Endothelial cell (in vitro differentiated cells): Measurements from ENCODE around the gene TRIM47. TPM values are rescaled to one million over a fixed set of nuclear protein-coding genes. Genes with fewer than 3 reads are reported as not detected.
"Not testable (repeated sequence)": the region's sequence is repeated elsewhere in the genome, so short reads cannot be mapped to it uniquely, and the experiment has no call there.

Experiments used
- DNase-seq: peaks from one replicate; pipeline ENCODE4 v3.0.0; 2021; ENCODE audit warnings: low spot score
- H3K27ac Mint-ChIP-seq: one replicate; pipeline ENCODE4 v1.8.0; 2021; ENCODE audit warnings: mixed read lengths, inconsistent platforms; ENCODE audit not compliant: unreplicated experiment
- H3K27me3 Mint-ChIP-seq: one replicate; pipeline ENCODE4 v1.8.0; 2021; ENCODE audit warnings: mild to moderate bottlenecking, moderate library complexity, mixed read lengths, inconsistent platforms; ENCODE audit not compliant: unreplicated experiment
- H3K36me3 Mint-ChIP-seq: one replicate; pipeline ENCODE4 v1.8.0; 2021; ENCODE audit warnings: mild to moderate bottlenecking, low read depth, mixed read lengths, inconsistent platforms; ENCODE audit not compliant: unreplicated experiment
- H3K4me1 Mint-ChIP-seq: one replicate; pipeline ENCODE4 v1.8.0; 2021; ENCODE audit warnings: mild to moderate bottlenecking, mixed read lengths, inconsistent platforms; ENCODE audit not compliant: unreplicated experiment
- H3K4me3 Mint-ChIP-seq: one replicate; pipeline ENCODE4 v1.8.0; 2021; ENCODE audit warnings: mild to moderate bottlenecking, mixed read lengths, inconsistent platforms; ENCODE audit not compliant: unreplicated experiment
- H3K9me3 Mint-ChIP-seq: one replicate; pipeline ENCODE4 v1.8.0; 2021; ENCODE audit warnings: mixed read lengths, inconsistent platforms; ENCODE audit not compliant: unreplicated experiment
- total RNA-seq: library from RNA; stranded (reverse); fragmentation: NEBNext Ultra II Directional; extraction: Animal tissue kit (Norgen Biotek cat#: 25700); gene quantifications from one replicate; pipeline ENCODE4 v1.2.1, GENCODE V29; 2021; ENCODE audit not compliant: unreplicated experiment
- TF ChIP-seq, protein P1 (sequence below): fragments of 200-600 bp; sonication (generic); IDR thresholded peaks from one replicate; pipeline ENCODE4 v1.5.0; 2021; ENCODE audit warnings: antibody characterized with exemption; ENCODE audit not compliant: unreplicated experiment

The TRIM47 gene
- total RNA-seq, 1 donor from 2014 or later, result 4.4 TPM

DNA sequence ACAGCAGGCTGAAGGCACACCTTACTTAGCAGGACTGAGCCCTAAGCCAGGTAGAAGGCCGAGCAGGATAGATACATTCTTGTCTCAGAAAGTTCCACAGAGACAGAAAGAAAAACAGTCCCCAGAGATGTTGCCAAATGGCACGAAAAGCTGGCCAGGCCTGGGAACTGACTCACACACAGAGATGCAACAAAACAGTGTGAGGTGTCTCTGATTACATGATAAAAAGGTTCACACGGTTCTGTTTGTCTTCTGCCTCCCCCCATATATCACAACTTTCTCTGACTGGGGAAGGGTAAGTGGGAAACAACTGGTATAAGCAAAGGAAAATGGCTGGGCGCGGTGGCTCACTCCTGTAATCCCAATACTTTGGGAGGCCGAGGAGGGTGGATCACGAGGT lies 24.9 kb downstream of the TRIM47 start:
- Mint-ChIP-seq H3K27me3 (peaks cover 4% of the 10 kb centered on the region), H3K36me3 (peaks cover 12% of the 10 kb centered on the region), H3K4me3 (peak overlapping the region; percentile 62), H3K9me3 (no peaks in the 10 kb centered on the region), H3K4me1 (peaks cover 30% of the 10 kb centered on the region), H3K27ac (no peak overlapping the region)
- no peak for DNase-seq
- TF ChIP-seq, protein P1, sequence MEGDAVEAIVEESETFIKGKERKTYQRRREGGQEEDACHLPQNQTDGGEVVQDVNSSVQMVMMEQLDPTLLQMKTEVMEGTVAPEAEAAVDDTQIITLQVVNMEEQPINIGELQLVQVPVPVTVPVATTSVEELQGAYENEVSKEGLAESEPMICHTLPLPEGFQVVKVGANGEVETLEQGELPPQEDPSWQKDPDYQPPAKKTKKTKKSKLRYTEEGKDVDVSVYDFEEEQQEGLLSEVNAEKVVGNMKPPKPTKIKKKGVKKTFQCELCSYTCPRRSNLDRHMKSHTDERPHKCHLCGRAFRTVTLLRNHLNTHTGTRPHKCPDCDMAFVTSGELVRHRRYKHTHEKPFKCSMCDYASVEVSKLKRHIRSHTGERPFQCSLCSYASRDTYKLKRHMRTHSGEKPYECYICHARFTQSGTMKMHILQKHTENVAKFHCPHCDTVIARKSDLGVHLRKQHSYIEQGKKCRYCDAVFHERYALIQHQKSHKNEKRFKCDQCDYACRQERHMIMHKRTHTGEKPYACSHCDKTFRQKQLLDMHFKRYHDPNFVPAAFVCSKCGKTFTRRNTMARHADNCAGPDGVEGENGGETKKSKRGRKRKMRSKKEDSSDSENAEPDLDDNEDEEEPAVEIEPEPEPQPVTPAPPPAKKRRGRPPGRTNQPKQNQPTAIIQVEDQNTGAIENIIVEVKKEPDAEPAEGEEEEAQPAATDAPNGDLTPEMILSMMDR, result no peak

DNA sequence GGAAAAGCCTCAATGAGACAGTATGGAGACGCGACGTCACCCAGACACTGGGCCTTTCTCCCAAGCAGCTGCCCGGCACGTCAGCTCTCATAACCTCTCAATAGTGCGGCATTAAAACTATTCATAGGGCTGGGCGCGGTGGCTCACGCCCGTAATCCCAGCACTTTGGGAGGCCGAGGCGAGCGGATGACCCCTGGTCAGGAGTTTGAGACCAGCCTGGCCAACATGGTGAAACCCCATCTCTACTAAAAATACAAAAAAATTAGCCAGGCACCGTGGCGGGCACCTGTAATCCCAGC lies 26.7 kb downstream of the TRIM47 start:
- DNase-seq, H3K27ac Mint-ChIP-seq, H3K9me3 Mint-ChIP-seq, H3K4me3 Mint-ChIP-seq, H3K27me3 Mint-ChIP-seq: not testable (repeated sequence)
- Mint-ChIP-seq H3K4me1 (peaks cover 31% of the 10 kb centered on the region), H3K36me3 (peaks cover 20% of the 10 kb centered on the region)

DNA sequence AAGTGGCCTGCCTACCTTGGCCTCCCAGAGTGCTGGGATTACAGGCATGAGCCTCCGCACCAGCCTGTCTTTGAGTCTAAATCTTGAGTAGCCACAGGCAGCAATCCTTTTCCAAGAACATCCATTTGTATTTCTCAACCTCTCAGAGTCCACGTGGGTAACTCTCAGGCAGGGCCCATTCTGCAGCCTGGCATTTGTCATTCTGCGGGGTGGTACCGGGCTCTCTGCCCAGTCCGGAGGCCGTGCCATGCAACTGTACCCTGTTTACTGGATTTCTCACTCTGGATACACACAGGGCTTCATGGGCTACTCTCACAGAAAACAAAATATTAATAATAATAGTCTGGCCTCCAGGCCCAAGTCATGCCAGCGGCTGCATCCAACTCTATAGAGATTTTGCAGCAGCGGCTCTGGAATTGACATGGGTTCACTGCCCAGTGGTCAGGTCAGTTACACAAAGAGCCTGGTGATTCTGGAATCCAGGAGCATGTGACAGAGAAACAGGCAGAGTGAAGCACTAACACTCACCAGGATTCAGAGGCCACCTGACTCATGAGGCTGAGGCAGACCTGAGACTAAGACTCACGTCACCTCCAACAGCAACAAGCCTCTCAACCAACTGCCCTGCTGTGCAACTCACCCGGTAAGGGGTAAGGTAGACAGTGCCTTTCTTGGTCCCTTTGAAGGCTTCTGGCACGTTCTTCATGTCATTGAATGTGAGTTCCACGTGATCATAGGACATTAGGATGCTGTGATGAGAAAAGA lies 27.3 kb downstream of the TRIM47 start:
- Mint-ChIP-seq H3K27me3 (peaks cover 6% of the 10 kb centered on the region), H3K4me1 (peaks cover 31% of the 10 kb centered on the region), H3K36me3 (peaks cover 20% of the 10 kb centered on the region), H3K27ac (no peak overlapping the region), H3K4me3 (no peak overlapping the region), H3K9me3 (no peaks in the 10 kb centered on the region)
- DNase-seq, result no peak
- TF ChIP-seq, protein P1, result no peak

DNA sequence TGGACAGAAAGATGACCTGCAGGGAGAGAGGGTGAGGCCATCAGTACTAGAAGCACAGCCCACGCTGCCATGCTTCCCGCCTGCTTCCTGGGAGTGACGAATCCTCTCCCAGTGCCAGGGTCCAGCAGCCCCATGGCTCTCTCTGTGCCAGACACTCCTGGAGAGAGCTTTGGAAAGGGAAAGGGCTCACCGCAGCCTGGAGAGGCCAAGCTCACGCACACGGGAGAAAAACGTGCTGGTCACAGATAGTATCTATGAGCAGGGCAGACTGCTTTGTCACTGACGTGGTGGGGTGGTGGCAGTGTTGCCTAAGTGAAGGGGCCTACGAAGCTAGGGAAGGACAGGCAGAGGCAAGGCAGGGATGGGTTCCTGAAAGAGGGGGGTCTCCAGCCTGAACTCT lies 28.7 kb downstream of the TRIM47 start:
- peak overlapping the region; percentile 94 for H3K27ac Mint-ChIP-seq
- H3K4me1 Mint-ChIP-seq, result peaks cover 42% of the 10 kb centered on the region
- TF ChIP-seq, protein P1, result no peak
- no peaks in the 10 kb centered on the region for H3K9me3 Mint-ChIP-seq
- peaks cover 6% of the 10 kb centered on the region for H3K27me3 Mint-ChIP-seq
- peaks cover 20% of the 10 kb centered on the region for H3K36me3 Mint-ChIP-seq
- peak overlapping the region; percentile 67 for H3K4me3 Mint-ChIP-seq
- no peak for DNase-seq

GRCh38 chr17:75849279-75849646 lies 29.1 kb downstream of the TRIM47 start:
- Mint-ChIP-seq H3K4me1 (peaks cover 41% of the 10 kb centered on the region), H3K27ac (peak overlapping the region; percentile 94), H3K9me3 (no peaks in the 10 kb centered on the region), H3K27me3 (peaks cover 6% of the 10 kb centered on the region), H3K36me3 (peaks cover 20% of the 10 kb centered on the region), H3K4me3 (peak overlapping the region; percentile 67)
- no peak for DNase-seq
- TF ChIP-seq, protein P1, result no peak
